Measurements from ENCODE around the gene PDXP.
A peak's percentile ranks its signal among the peaks of the same experiment; 100 is the strongest.
"Not testable (repeated sequence)": the region's sequence is repeated elsewhere in the genome, so short reads cannot be mapped to it uniquely, and the experiment has no call there.

The PDXP gene, protein sequence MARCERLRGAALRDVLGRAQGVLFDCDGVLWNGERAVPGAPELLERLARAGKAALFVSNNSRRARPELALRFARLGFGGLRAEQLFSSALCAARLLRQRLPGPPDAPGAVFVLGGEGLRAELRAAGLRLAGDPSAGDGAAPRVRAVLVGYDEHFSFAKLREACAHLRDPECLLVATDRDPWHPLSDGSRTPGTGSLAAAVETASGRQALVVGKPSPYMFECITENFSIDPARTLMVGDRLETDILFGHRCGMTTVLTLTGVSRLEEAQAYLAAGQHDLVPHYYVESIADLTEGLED

DNA sequence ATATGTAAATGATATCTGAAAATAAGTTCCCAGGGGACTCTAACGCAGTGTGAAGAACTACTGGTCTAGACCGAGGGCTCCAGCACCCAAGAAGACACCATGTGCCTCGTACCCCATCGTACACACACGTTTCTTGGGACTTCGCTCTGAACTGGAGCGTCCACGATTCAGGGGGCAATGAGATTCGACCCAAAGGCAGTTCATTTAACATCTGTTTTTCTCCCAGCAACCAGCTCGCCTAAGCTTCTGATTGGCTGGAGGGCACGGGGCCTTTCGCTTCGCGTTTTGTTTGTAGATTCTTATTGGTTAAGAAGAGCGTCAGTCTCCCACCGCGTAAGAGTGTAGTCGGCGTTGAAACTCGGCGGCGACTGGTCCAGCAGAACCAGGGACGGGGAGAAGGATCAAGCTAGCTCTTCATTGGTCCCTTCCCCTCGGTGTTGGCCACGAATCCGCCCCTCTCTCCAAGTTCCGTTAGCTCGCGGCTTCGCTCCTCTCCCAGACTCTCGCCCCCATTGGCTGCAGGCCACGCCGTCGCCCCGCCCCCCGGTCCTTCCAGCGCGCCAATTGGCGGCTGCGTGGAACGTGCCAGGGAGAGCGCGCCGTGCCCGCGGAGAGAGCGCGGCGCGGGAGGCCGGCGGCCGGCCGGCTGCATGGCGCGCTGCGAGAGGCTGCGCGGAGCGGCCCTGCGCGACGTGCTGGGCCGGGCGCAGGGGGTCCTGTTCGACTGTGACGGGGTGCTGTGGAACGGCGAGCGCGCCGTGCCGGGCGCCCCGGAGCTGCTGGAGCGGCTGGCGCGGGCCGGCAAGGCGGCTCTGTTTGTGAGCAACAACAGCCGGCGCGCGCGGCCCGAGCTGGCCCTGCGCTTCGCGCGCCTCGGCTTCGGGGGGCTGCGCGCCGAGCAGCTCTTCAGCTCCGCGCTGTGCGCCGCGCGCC, at the start of gene PDXP:
Gene PDXP, plus strand, starts transcription at position 591 of the 933 bp plus-strand sequence. Its CDS starts 60 bp downstream, at position 651.
- DNase-seq = peak; percentile 92

- DNase-seq = no peak
These were observed 49.0 kb upstream of the PDXP start for GRCh38 chr22:37609240-37610152.

- not testable (repeated sequence) for DNase-seq
These were observed 48.4 kb upstream of the PDXP start for GRCh38 chr22:37610153-37610475.

GRCh38 chr22:37610480-37611129, 47.9 kb upstream of the PDXP start:
- no peak for DNase-seq

- DNase-seq = no peak
These were observed 47.3 kb upstream of the PDXP start for GRCh38 chr22:37611207-37611606.

GRCh38 chr22:37616201-37617083, 42.1 kb upstream of the PDXP start:
- DNase-seq = no peak

GRCh38 chr22:37617431-37617830, 41.1 kb upstream of the PDXP start:
- DNase-seq = no peak

DNA sequence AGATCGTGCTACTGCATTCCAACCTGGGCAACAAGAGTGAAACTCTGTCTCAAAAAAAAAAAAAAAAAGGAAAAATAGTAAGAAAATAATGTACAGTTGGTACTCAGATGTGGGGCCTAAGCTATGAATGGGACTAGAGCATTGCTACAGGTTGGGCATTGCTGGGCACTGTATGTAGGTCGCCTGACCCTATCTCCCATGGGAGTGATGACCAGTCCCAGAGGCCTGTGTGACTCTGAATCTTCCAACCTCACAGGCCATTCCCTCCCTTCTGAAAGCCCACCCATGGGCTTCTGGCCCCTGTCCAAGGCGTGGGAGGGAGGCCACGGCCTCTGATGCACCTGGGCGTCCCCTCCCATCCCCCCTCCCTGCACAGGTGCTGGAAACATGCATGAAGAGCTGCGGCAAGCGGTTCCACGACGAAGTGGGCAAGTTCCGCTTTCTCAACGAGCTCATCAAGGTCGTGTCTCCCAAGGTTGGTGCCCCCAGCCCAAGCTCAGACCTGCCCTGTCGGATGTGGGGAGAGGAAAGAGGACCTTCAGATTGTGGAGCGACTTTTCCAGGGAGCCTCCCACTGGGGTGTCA, 40.4 kb upstream of the PDXP start:
- DNase-seq = no peak

DNA sequence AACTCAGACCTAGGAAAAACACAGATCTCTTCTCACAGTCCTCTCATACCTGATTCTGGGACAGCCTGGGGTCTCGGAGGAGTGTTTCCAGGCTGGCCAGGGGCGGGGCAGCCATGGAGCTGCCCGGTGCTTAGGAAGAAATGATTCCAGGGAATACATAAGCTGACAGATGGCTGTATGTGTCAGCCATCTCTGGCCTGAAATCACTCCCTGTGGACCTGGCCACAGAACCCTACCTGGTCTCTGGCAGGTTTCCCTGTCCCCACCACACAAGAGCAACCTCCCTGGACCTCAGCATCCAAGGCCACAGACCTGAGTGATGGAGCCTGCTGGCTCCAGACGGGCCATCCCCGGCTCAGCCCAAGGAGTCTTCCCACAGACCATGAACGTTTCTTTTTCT, 39.8 kb upstream of the PDXP start:
- DNase-seq = no peak

DNA sequence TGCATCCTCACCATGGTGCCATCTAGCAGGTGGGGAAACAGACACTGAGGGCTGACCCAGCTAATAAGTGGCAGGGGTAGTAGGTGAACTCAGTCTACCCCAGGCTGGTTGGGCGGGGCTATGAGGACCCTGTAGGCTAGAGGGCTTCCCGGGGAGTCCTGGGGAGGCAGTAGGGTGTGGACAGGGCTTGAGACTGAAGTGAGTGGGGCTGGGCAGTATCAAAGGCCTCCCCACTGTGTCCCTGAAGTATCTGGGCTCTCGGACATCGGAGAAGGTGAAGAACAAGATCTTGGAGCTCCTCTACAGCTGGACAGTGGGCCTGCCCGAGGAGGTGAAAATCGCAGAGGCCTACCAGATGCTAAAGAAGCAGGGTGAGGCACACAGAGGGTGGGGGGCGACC, 38.5 kb upstream of the PDXP start:
- DNase-seq = no peak

DNA sequence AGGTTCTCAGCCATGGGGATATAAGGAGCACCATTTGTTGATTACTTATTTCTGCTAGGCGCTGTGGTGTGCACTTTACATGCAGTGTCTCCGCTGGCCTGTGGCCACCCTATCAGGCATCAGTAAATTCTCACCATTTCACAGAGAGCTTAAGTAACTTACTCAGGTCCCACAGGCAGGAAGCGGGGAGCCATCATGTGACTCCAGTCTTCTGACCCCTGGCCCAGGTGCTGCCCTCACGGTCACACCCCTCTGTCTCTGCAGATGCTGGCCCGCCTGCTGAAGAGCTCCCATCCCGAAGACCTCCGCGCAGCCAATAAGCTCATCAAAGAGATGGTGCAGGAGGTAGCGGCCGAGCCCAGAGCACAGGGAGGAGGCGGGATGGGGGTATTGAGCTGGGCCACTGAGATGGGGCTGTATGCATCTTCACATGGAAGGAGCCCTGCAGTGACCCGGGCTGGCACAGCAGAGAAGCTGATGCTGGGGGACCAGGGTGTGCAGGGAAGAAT, 37.1 kb upstream of the PDXP start:
- DNase-seq = no peak

- DNase-seq = no peak
These were observed 35.2 kb upstream of the PDXP start for GRCh38 chr22:37623075-37624016.

- no peak for DNase-seq
These were observed 34.5 kb upstream of the PDXP start for GRCh38 chr22:37624017-37624365.

DNA sequence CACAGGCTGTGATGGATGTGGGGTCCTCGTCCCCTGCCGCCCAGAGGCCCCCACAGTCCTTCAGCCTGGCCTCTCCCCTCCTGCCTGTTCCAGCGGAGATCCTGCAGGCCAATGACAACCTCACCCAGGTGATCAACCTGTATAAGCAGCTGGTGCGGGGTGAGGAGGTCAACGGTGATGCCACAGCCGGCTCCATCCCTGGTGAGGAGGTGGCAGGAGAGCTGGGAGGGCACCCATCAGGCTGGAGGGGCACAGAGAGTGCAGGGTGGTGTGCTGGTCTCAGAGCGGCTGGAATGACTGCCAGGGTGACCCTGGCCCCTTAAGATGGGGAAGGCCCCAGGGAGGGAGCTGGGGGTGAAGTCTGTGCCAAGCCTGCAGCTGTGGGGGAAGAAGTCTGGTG, 33.6 kb upstream of the PDXP start:
- DNase-seq = no peak

DNA sequence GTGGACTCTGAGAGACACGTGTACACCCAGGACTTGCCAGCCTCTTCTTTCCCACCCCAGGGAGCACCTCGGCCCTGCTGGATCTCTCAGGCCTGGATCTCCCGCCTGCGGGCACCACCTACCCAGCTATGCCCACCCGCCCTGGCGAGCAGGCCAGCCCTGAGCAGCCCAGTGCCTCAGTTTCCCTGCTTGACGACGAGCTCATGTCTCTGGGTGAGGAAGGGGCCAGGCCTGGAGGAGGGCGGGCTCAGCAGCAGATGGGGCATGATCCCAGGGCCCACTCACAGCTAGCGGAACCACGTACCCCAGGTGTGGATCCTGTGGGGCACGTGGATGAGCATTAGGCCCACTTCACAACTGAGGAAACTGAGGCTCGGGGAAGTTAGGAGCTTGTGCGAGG, 32.8 kb upstream of the PDXP start:
- DNase-seq = no peak

GRCh38 chr22:37626144-37626543, 32.4 kb upstream of the PDXP start:
- no peak for DNase-seq

DNA sequence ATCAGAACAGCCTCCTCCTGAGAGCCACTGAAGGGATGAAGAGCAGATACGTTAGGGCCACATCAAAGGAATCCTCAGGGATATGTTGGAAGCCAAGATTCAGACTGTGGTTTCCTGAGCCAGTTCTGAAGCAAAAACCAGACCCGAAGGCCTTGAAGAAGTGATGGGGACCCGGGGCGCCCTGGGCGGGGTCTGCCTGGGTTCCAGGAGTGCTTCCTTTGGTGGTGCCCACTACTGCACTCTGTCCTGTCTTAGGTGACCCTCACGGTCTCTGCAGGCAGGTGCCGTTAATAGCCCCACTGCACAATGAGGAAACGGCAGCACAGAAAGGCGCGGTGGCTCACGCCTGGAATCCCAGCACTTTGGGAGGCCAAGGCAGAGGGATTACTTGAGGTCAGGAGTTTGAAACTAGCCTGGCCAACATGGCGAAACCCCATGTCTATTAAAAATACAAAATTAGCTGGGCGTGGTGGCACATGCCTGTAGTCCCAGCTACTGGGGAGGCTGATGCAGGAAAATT, 31.9 kb upstream of the PDXP start:
- no peak for DNase-seq

- no peak for DNase-seq
These were observed 31.4 kb upstream of the PDXP start for GRCh38 chr22:37627121-37627520.

DNA sequence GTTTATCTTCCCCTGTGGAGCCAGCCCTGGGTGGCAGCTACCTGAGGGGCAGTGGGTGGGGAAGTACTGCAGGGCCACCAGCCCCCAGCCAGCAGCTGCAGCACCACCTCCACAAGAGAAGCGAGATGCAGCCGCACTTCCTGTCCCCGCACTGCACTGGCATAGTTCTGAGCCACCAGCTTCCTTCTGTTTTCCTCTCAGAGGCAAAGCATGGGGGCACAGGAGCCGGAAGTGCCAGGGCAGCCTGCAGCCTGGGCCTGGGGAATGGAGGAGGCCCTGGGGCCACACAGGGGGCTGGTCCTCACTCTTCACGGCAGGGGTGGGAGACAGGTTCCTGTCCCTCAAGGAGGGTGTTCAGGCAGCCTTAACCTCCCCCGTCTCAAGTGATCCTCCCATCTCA, 31.0 kb upstream of the PDXP start:
- no peak for DNase-seq

GRCh38 chr22:37628830-37629229, 29.7 kb upstream of the PDXP start:
- DNase-seq = no peak
